H1 (cell line): ENCODE data around the gene ALDOA. TPM values are rescaled to one million over a fixed set of nuclear protein-coding genes. Genes with fewer than 3 reads are reported as not detected.

Experiments
- CHD7 ChIP-seq: fragments of 300-600 bp; sonication (generic); IDR thresholded peaks from 2 replicates; pipeline ENCODE4 v1.7.1; 2012; ENCODE audit warnings: low read length, moderate library complexity, mild to moderate bottlenecking, inconsistent platforms; ENCODE audit not compliant: insufficient replicate concordance
- CREB1 ChIP-seq: IDR thresholded peaks from 2 replicates; pipeline ENCODE4 v1.6.1; 2012; ENCODE audit warnings: inconsistent platforms
- EGR1 ChIP-seq: IDR thresholded peaks from 2 replicates; pipeline ENCODE4 v1.6.1; 2011; ENCODE audit warnings: low read depth, low read length, borderline replicate concordance
- KDM5A ChIP-seq: fragments of 200-600 bp; IDR thresholded peaks from 2 replicates; pipeline ENCODE4 v1.7.1; 2012; ENCODE audit warnings: mild to moderate bottlenecking, low read length, inconsistent platforms, mixed read lengths
- RAD21 ChIP-seq, 2 experiments: IDR thresholded peaks in 1 of 2; conservative IDR thresholded peaks in 1 of 2; 2 replicates each; pipeline ENCODE4 v1.6.1; 2011; ENCODE audit warnings: low read depth in 2 of 2, low read length in 2 of 2, improper control_type of control experiment in 1 of 2, inconsistent platforms in 1 of 2, mild to moderate bottlenecking in 1 of 2, moderate library complexity in 1 of 2
- RFX5 ChIP-seq: IDR thresholded peaks from 2 replicates; pipeline ENCODE4 v1.6.1; 2011; ENCODE audit warnings: low read depth, low read length, improper control_type of control experiment, borderline replicate concordance
- SAP30 ChIP-seq: fragments of 300-600 bp; sonication (generic); IDR thresholded peaks from 2 replicates; pipeline ENCODE4 v1.7.1; 2012; ENCODE audit warnings: low read length, moderate library complexity, mild to moderate bottlenecking, inconsistent platforms; ENCODE audit not compliant: insufficient read depth, insufficient replicate concordance
- TAF7 ChIP-seq: optimal IDR thresholded peaks from 2 replicates; pipeline ENCODE3; 2011; ENCODE audit warnings: low read depth, mild to moderate bottlenecking, inconsistent platforms, low read length, moderate library complexity, borderline replicate concordance
- USF2 ChIP-seq: IDR thresholded peaks from 2 replicates; pipeline ENCODE4 v1.6.1; 2011; ENCODE audit warnings: low read length, improper control_type of control experiment
- YY1 ChIP-seq: IDR thresholded peaks from 2 replicates; pipeline ENCODE4 v1.6.1; 2011; ENCODE audit warnings: low read depth, mild to moderate bottlenecking, low read length
- polyA plus RNA-seq, 7 experiments: library from polyadenylated mRNA; depleted of rRNA in 3 of 7; stranded (reverse) in 5 of 7; unstranded in 2 of 7; fragments of >200 nt in 5 of 7; fragments of 200-250 nt in 2 of 7; gene quantifications; 1 replicate in 5 of 7; 2 replicates in 1 of 7; 4 replicates in 1 of 7; pipeline versions ENCODE4 v1.2.1 to v1.2.3, GENCODE V29; 2011 to 2013; ENCODE audit warnings: missing spikeins in 2 of 7, mixed read lengths in 2 of 7
- total RNA-seq: library from RNA; stranded (reverse); fragmentation: NEBNext Ultra II Directional; extraction: Animal tissue kit (Norgen Biotek cat#: 25700); gene quantifications from 2 replicates; pipeline ENCODE4 v1.2.1, GENCODE V29; 2021

Gene ALDOA
- total and polyA plus RNA-seq, 2 of the 8 experiments (the other 6 are each of a cell fraction or from before 2014, with no cell fraction given) = 1,072 to 1,083 TPM

GRCh38 chr16:30033270-30033669 lies 32.3 kb upstream of the ALDOA start (continued):
- no peak for TF ChIP-seq CHD7
- no peak for TF ChIP-seq TAF7
- no peak for TF ChIP-seq RFX5
- no peak for TF ChIP-seq CREB1
- TF ChIP-seq USF2 = no peak
- no peak for TF ChIP-seq KDM5A
- no peak for TF ChIP-seq RAD21 (IDR thresholded peaks at IDR 0.05 in 1 of 2, conservative IDR thresholded peaks at IDR 0.05 in 1 of 2; ENCODE audit: low read depth in 2 of 2, low read length in 2 of 2)
- TF ChIP-seq YY1 = no peak
- no peak for TF ChIP-seq EGR1
- TF ChIP-seq SAP30 = no peak
